GM10847 (cell line): ENCODE measurements around the gene CUEDC1.
A peak's percentile ranks its signal among the peaks of the same experiment; 100 is the strongest.

Source experiments
- POLR2A ChIP-seq: IDR thresholded peaks from 2 replicates; pipeline ENCODE4 v1.6.1; 2011; ENCODE audit not compliant: insufficient read length; ENCODE audit errors: extremely low read depth

CUEDC1 gene, protein sequence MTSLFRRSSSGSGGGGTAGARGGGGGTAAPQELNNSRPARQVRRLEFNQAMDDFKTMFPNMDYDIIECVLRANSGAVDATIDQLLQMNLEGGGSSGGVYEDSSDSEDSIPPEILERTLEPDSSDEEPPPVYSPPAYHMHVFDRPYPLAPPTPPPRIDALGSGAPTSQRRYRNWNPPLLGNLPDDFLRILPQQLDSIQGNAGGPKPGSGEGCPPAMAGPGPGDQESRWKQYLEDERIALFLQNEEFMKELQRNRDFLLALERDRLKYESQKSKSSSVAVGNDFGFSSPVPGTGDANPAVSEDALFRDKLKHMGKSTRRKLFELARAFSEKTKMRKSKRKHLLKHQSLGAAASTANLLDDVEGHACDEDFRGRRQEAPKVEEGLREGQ

DNA sequence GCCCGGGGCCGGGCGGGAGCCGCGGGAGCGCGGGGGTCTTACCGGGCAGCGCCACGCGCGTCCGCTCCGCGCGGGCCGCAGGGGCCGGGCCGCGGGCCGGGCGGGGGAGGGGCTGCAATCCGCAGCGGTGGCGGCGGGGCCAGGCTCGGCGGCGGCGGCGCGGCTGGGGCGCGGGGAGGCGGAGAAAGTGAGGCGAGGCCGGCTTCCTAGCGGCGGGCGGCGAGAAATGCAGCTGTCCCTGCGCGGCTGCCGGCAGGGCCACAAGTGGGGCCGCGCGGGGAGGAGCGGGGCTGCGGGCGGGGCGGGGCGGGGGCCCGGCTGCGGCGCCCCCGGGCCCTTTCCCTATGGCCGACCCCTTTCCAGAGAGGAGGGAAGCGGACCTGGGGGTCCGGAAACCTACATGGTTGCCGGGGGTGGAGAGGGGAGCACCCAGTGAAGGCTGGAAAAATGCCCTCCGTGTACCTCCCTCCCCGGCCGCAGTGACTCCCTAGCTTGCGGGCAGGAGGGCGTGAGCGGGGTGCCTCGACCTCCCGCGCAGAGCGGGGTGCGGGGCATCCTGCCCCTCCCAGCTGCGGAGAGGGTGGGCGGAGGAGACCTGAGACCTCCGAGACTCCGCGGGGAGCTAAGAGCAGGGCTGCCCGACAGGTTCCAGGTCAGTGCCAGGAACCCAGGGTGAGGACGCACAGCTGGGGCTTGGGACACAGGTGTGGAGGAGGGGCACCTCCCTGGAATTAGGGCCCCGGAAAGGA lies at the start of gene CUEDC1:
Gene CUEDC1, minus strand, starts transcription at position 230 of the 749 bp plus-strand sequence. CDS start 69,848 bp downstream, outside the sequence.
- no peak for TF ChIP-seq POLR2A

- TF ChIP-seq POLR2A: no peak
These were observed 48.8 kb upstream of the CUEDC1 start for GRCh38 chr17:58004060-58004459.

DNA sequence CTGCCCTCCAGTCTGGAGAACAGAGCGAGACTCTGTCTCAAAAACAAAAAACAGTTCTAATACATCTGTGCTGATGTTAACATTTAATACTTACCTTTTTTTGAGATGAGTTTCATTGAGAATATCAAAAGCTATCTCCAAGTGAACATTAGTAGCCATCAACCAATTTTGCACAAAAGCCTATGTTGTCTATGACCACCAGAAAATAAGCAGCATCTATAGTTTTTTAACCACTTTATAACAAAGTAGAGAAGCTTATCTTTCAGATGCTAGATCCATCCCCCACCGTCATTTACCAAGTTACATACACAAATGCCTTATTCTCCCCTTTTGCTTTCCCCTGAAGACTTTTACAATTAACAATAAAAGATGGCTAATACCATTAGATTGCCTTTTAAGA lies 47.8 kb upstream of the CUEDC1 start:
- no peak for TF ChIP-seq POLR2A

- no peak for TF ChIP-seq POLR2A
These were observed 47.1 kb upstream of the CUEDC1 start for GRCh38 chr17:58002154-58002948.

DNA sequence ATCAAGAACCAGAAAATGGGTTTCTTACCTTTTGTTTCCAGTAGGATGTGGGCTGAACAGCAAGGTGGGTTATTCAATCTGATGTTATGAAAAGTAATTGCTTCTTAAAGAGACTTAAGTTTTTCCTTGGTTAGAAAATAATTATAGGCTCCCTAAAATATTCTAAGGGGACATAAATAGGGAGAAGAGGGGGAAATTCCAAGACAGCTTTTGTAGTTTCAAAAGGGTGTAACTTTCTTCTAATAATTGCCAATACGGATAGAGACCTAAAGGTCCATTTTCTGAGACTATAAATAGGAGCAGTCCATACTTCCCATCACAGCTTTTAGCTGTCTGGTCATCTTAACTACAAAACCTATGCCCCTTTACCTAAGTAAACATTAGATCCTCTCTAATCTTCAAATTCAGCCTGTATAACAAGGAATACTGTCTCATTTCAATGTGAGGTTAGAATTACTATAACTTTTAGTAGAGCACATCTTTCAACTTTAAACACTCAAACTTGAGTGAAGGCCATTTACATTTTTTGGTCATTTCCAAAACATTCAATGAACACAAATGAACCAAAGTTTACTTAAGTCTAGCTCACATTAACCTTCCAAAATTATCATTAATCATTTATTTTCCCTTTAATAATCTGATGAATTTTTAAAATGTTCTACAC lies 46.4 kb upstream of the CUEDC1 start:
- no peak for TF ChIP-seq POLR2A

GRCh38 chr17:57999496-58000017 lies 44.3 kb upstream of the CUEDC1 start:
- no peak for TF ChIP-seq POLR2A

DNA sequence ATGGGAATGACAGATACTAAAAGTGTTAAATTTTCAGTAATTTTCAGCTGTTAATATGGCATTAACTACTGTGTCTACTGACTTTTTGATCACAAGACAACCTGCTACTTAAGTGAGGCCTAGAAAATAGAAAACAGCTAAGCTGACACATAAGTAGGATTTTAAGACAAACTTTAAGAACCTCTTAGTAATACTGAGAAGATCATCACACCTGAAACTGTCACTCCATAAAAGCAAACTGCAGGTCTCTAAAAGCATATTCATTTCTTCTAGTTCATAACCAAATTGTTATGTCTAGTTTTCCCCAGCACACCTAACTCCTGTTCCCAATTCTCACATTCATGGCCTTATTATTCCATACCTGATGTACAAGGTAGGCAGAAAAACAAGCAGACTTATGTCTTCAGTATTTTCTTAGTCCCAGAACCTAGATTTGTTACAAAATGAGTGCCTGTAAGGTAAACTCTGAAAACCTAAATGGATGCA lies 43.8 kb upstream of the CUEDC1 start:
- TF ChIP-seq POLR2A: no peak

DNA sequence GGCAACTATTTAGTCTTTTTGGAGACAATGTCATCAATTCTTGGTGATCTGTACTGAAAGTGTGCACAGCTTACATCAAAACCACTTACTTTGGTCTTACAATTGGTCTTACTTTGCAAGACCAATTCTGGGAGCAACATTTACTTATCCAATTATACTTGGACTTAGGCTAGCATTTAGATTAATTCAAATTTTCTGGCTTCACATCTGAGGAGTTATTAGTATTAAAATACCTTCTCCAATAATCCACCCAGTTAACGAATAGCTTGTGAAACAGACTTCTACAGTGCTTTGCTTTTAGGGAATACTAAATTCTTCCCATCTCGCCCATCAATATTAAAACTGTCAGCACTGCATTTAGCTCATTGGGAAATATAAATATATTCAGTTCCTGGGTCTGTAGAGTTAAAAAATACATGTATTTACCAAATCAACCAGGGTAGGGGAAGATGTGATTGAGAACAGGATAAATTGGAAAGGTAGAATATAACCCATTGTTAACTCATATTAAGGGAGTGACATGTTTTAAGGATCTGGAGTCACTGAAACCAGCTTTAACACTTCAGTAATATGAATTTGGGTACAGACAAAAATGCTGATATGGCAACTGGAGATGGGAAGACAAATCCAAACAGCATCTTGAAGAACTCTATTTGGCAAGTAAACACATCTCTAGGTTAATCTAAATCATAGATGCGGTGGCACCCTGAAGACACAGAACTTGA lies 42.0 kb upstream of the CUEDC1 start:
- TF ChIP-seq POLR2A: no peak

DNA sequence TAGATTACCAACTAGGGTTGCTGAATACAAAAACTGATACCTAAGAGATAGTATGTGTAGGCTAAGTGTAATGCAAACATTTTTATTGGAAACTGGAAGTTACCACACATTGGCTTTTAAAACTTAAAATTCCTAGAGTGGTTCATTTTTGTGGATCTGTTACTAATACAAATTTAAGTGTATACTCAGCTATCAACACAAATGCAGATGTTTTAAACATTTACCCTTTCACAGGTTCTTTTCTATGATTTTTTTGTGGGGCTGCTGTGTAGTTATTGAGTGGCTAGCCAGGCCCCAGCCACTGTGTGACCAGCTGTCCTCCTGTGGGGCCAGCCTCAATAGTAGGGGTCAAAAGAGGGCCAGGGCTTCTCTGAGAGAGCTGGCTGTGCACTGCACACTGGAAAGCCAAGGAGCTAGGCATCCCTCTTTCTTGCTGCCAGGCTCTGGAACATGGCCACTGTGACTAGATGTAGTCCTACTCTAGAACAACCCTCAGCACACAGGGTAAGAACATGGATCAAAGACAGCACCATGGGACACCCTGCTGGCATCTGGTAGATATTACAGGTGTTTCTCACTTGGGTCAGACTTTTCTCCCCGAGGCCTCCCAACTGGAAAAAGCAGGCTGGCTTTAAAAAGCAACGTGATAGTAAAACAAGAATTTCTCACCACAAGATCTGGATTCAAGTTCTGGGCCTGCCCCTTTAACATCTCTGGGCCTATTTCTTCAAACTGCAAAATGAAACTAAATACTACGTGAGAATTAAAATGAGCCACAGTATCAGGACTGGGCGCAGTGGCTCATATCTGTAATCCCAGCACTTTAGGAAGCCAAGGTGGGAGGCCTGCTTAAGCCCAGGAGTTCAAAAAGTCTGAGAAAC lies 40.1 kb upstream of the CUEDC1 start:
- peak; percentile 12 for TF ChIP-seq POLR2A

DNA sequence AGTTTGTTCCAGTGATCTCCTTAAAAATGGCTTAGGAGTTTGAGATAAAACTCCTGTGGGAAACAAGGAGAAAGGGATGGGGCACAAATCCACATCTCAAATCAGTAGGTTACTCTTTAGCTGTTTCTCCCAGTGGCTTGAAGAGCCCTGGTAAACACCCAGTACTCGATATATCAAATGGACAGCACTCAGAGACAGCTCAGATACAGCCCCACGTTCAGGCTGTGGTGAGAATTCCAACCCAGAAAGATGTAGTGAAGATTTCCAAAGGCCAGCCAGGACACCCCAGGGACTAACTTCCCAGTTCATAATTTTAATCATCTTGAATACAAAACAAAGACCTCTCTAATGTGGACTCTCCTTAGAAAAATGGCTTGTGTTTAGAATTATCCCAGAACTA lies 39.2 kb upstream of the CUEDC1 start:
- TF ChIP-seq POLR2A: no peak

GRCh38 chr17:57993471-57994365 lies 38.5 kb upstream of the CUEDC1 start:
- no peak for TF ChIP-seq POLR2A

GRCh38 chr17:57991537-57991936 lies 36.3 kb upstream of the CUEDC1 start:
- TF ChIP-seq POLR2A: no peak
